Activated CD4-positive, alpha-beta T cell treated with anti-CD3 and anti-CD28 coated beads, Interleukin-2, amount 50 U/mL, for 24 hours (primary cell): ENCODE results near the gene SNCA.

Source experiments
- DNase-seq, 2 donors: peaks; one replicate each; pipeline ENCODE4 v3.0.0-alpha.2; 2020; ENCODE audit warnings: low read depth in 1 of 2, low spot score in 1 of 2

The SNCA gene

DNA sequence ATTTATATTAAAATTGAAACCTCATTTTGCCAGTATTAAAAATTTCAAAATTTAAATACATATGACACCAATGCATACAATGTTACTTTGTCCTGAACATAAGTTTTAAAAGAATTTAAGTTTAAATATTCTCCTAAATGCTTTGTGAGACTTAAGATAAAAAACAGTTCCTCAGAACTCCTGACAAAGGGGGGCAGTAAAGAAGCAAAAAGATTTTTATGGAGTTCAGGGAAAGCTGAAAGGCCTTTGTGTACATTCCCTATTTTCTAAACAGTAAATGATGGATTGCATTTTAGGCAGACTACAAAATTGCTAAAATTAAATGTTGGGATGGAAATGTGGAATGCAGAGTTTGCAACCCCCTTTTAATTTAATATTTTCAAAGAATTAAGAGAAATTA lies 81.7 kb downstream of the SNCA start:
- DNase-seq: no peak

DNA sequence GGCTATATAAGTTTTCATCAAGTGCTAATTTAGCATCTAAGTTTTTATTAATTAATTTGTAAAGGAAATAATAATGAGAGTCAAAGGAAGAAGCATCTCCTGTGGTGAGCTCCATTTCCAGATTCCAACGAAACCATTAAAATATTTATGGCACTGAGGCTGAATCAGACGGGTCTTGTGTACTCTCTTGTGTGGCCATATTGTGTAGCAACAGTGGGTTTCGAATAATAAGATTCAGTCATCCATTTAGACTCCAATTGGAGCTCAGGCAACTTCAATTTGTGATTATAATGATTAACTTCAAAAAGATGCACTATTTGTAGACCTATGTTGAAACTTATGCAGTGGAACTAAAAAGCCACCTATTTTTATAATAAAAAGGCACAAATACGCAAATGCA lies 82.4 kb downstream of the SNCA start:
- DNase-seq: no peak

GRCh38 chr4:89753601-89754066 lies 83.3 kb downstream of the SNCA start:
- DNase-seq: no peak

- no peak for DNase-seq
These were observed 83.9 kb downstream of the SNCA start for GRCh38 chr4:89752932-89753598.

DNA sequence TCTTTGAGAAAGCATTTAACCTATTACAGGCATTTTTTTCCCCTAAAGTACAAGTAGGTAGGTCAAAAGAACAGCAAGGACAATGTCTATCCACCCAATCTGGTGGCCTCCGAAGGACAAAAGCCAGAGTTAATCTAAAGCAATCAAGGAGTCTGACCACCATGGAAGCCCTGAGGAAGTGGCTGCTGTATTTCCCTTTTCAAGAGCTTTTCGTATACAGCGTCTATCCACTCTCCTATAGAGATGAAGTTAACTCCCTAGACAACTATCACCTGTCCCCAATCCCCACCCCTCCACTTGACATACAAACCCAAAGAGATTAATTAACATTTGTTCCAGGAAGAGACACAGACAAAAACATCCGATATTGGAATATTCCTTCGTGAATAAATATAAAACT lies 85.5 kb downstream of the SNCA start:
- DNase-seq: no peak

GRCh38 chr4:89746377-89746776 lies 90.6 kb downstream of the SNCA start:
- DNase-seq: no peak

- no peak for DNase-seq
These were observed 91.3 kb downstream of the SNCA start for GRCh38 chr4:89745708-89746107.

DNA sequence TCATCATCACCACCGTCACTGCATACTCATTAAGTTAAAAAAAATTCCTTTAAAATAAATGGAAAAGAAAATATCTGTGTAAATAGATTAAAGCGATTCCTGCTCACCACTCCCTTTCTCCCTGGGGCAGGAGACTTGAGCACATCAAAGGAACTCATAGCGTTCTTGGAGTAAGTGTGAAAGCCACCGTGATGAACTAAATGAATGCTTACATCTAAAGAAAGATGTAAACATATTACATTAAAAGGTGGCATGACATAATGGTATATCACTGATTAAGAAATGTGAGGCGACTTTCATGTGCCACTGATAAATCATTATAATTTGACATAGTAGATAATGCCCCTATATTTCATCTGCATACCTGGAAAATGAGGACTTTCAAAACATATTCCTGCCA lies 92.0 kb downstream of the SNCA start:
- no peak for DNase-seq

- no peak for DNase-seq
These were observed 95.2 kb downstream of the SNCA start for GRCh38 chr4:89741768-89742167.

GRCh38 chr4:89739311-89739988 lies 97.5 kb downstream of the SNCA start:
- no peak for DNase-seq

DNA sequence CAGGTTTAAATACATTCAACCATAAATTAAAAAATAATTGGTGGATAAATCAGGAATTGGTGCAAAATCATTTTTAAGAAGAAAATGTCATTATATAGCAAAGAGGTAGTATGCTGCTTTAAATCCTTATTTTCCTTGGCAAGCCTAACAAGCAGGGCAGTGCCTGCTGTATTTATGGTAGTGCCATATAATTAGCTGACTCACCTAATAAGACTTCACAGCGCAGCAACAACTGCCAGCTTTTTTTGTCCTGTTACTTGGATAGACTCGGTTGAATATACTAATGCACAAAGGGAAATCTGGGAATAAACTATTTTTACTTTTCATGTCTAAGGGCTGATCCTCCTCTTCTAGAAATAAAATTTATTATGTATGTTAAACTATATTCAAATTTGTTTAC lies 99.1 kb downstream of the SNCA start:
- DNase-seq: no peak

DNA sequence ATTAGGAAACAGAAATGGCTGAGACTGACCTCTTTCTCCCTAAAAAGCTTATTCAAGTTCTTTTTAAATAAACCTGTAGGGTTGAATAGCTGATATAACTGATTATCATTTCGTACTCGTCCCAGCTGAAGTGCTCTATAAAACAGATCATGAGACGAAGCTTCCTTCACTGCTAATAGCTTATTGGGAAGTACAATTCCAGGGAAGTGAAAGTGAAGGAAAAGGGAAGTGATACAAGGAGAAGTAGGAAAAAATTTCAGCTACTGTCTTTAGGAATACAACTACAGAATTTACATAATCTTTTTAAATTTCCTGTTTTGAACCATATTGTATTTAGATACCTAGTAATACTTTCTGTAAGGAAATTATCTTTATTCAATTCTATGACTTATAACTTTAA lies 103.0 kb downstream of the SNCA start:
- DNase-seq: no peak

DNA sequence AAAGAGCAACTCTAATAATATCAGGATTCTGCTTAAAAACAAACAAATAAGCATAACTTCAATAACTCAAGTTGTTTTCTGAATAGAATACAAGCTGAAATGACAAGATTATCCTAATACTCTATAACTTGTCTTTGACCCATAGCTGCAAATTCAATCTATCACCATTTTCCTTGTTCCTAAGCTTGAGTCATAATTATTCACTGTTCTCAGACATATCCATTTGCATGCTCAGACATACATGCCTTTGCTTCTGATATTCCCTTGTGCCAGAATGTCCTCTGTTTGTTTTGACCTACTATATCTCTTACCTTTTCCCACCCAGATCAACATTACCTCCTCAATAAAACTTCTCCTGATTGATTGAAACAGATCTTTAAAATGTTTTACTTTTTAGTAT lies 109.7 kb downstream of the SNCA start:
- no peak for DNase-seq

DNA sequence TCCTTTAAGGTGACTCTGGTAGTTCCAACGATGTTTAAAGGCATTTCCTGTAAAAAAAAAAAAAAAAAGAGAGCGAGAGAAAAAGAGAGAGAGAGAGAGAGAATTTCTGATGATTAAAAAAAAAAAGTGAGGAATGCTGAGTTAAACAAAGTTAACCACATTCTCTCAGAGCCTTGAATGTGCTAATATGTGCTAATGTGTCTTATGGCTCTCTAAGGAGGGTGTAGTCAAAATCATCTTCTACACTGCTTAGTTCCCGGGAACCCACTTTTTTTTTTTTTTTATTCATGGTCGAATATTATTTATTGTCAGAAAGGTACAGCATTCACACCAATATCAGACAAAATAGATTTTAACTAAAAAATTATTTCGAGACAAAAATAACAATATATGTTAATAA lies 111.7 kb downstream of the SNCA start:
- DNase-seq: no peak

DNA sequence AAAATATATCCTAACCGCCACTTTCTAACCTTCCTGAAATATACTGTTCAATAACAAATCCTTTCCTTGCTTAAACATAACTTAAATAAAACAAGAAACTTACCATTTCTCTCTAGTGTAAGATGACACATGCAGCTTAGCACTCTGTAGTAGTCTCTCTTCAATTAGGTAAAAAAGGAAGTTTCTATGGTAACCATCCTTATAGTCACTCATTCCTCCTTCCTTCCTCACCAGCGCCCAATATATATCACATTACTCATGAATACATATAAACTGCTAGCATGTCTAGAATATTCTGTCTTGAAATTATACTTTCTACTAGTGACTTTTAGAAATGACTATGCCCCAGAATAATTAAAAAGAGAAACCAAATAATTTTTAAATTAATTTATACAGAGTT lies 112.2 kb downstream of the SNCA start:
- no peak for DNase-seq

DNA sequence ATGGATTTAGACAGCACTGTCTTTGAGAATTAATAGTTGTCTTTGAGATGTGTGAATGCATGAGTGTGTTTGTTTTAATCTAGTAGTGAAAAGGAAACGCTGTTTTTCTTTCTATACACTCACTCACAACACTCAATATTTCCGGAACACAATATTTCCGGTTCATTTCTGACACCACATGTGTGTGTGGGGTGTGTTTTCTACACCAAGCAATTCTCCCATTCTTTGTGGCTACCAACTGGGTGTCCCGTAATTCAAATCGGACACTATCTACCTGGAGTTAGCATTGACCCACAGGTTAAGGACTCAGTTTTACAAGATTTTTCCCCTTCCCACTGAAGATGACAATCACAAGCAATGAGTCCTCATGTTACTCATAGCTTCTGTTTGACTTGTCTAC lies 113.9 kb downstream of the SNCA start:
- no peak for DNase-seq

- DNase-seq: no peak
These were observed 114.4 kb downstream of the SNCA start for GRCh38 chr4:89722517-89722916.

- no peak for DNase-seq
These were observed 116.0 kb downstream of the SNCA start for GRCh38 chr4:89720981-89721380.

DNA sequence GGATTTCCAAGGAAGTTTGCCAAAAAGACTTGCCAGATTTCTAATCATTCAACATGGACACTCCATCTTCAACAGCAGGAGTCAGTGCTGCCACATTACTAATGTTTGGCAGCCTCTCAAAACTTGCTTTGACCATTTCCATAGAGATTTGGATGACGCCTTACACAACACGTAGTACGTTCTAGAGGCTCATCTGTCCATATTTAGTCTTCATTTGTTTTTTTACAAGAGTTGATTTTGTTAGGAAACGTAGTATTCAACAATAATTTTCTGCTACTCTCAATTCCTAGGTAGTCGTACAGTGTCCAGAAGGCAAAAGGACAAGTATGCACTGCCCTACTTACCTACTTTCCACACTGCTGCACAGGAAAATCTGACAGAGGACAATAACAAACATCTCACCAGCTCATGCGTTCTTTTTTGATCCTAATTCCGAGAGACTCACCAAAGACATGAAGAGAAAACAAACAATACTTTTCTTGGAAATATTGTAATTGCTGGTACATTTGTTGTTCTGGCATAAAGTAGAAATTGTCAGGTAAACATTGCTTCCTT lies 117.3 kb downstream of the SNCA start:
- DNase-seq: no peak

DNA sequence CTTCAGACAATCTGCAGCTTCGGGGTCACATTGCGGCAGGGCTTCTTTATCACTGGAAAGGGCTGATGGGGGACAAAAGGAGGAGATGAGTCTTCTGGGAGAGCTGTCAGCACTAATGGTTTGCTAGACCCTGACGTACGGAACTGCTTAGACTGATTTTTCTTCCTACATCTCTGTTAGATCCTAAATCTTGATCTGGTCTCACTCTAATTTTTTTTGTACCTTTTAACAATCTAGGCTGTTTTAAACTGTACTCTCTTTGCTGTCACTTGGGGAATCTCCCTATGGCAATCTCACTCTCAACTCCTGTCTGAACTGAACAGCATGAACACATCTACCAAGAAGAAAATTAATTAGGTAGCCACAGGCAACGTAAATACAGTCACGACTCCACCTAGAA lies 120.1 kb downstream of the SNCA start:
- no peak for DNase-seq

DNA sequence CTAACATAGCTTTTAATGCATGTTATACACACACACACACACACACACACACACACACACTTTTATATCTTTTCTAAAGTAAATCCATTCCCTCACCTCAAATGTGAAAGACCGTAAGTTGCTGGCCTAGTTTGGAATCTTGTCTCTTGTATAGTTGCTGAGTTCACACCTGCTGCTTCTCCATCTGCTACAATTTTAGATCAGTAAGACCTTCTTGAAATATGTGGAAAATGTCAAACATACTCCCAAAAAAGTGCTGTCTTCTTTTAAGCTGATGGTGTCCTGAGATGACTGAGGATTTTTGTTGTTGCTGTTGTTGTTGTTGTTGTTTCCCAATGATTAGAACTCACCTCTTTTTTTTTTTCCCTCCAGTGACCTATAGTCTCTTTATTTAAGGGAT lies 121.3 kb downstream of the SNCA start:
- DNase-seq: no peak

GRCh38 chr4:89712827-89713226 lies 124.1 kb downstream of the SNCA start:
- DNase-seq: no peak

- no peak for DNase-seq
These were observed 124.8 kb downstream of the SNCA start for GRCh38 chr4:89712141-89712540.
